GM12878 (cell line): Measurements from ENCODE around the gene KRTAP19-4. TPM values are rescaled to one million over a fixed set of nuclear protein-coding genes. Genes with fewer than 3 reads are reported as not detected.

Source experiments
- ATAC-seq: fragments of 200-7000 bp; cut with Tn5 transposase; 3 replicates; pipeline ENCODE4 v1.9.1; 2020; ENCODE audit warnings: mild to moderate bottlenecking, moderate library complexity
- BruUV-seq: library from RNA; stranded (reverse); fragments of 400-500 nt; replicated peaks from 2 replicates; lab custom pipeline; 2021; lab: Mats Ljungman, UMichigan
- CTCF ChIA-PET: fragments of 300-600 bp; sonication (Branson Sonifier 250); formaldehyde crosslinking; extraction: SDS; loops from one replicate; lab custom pipeline; 2021; ENCODE audit warnings: inconsistent platforms; lab: Yijun Ruan, JAX
- POLR2A ChIA-PET: fragments of 350-600 bp; formaldehyde crosslinking; extraction: SDS; loops from one replicate; lab custom pipeline; 2021; ENCODE audit warnings: inconsistent platforms; lab: Charles Lee
- RAD21 ChIA-PET: fragments of 300-600 bp; sonication (Branson Sonifier 250); formaldehyde crosslinking; loops from one replicate; lab custom pipeline; 2023; ENCODE audit warnings: antibody characterized with exemption; ENCODE audit not compliant: unreplicated experiment; lab: Charles Lee
- SMC1A ChIA-PET: fragments of 300-600 bp; sonication (Branson Sonifier 250); formaldehyde crosslinking; loops from one replicate; lab custom pipeline; 2023; ENCODE audit not compliant: unreplicated experiment, uncharacterized antibody; lab: Charles Lee
- DNase-seq: peaks from one replicate; pipeline ENCODE4 v3.0.0-alpha.2; 2011; ENCODE audit warnings: low read depth, low spot score
- FAIRE-seq: peaks from 3 replicates; lab custom pipeline; 2011; peaks lifted over from hg19 to GRCh38; lab: Jason Lieb, UNC
- H2AFZ ChIP-seq: 2 replicates; pipeline ENCODE4 v1.6.0; 2011; ENCODE audit warnings: low read depth, low read length, control low read depth; ENCODE audit not compliant: control insufficient read depth
- H3K27ac ChIP-seq: 2 replicates; pipeline ENCODE4 v1.5.1; 2011; ENCODE audit warnings: control low read depth; ENCODE audit not compliant: control insufficient read depth, insufficient read depth
- H3K27me3 ChIP-seq, 2 experiments: replicated peaks in 1 of 2; 2 replicates each; pipeline versions ENCODE4 v1.6.0 to v1.6.1; 2011; ENCODE audit warnings: low read length in 1 of 2; ENCODE audit not compliant: control insufficient read depth in 2 of 2, insufficient read depth in 2 of 2
- H3K36me3 ChIP-seq, 2 experiments: 2 replicates each; pipeline ENCODE4 v1.5.1; 2011; ENCODE audit warnings: low read length in 1 of 2; ENCODE audit not compliant: control insufficient read depth in 2 of 2, insufficient read depth in 2 of 2
- H3K4me1 ChIP-seq: 2 replicates; pipeline ENCODE4 v1.6.1; 2011; ENCODE audit warnings: mild to moderate bottlenecking, low read length, moderate library complexity, mixed read lengths; ENCODE audit not compliant: control insufficient read depth, insufficient read depth
- H3K4me2 ChIP-seq: 2 replicates; pipeline ENCODE4 v1.6.0; 2011; ENCODE audit warnings: control low read depth; ENCODE audit not compliant: control insufficient read depth, insufficient read depth
- H3K4me3 ChIP-seq: fragments of 200-600 bp; sonication (generic); 2 replicates; pipeline ENCODE4 v1.5.1; 2016
- H3K79me2 ChIP-seq: 2 replicates; pipeline ENCODE4 v1.6.0; 2011; ENCODE audit warnings: low read length; ENCODE audit not compliant: control insufficient read depth, insufficient read depth
- H3K9ac ChIP-seq: 2 replicates; pipeline ENCODE4 v1.8.0; 2011; ENCODE audit warnings: low read length, control low read depth, mixed read lengths; ENCODE audit not compliant: control insufficient read depth, insufficient read depth
- H3K9me3 ChIP-seq: replicated peaks from 3 replicates; pipeline ENCODE4 v1.5.1; 2011; ENCODE audit warnings: mild to moderate bottlenecking, low read length; ENCODE audit not compliant: control insufficient read depth, insufficient read depth
- H4K20me1 ChIP-seq: 2 replicates; pipeline ENCODE4 v1.6.0; 2011; ENCODE audit not compliant: control insufficient read depth, insufficient read depth
- POLR2AphosphoS5 ChIP-seq: IDR thresholded peaks from 2 replicates; pipeline ENCODE4 v1.6.1; 2011; ENCODE audit warnings: mild to moderate bottlenecking, low read length, inconsistent platforms
- ZNF207 ChIP-seq: fragments of 450-650 bp; IDR thresholded peaks from 2 replicates; pipeline ENCODE4 v1.6.1; 2014; ENCODE audit warnings: antibody characterized with exemption, mild to moderate bottlenecking, borderline replicate concordance
- WGBS: methylation state at CpG from one replicate; pipeline ENCODE4 v1.1.6; 2016; ENCODE audit warnings: low lambda C conversion rate; ENCODE audit not compliant: insufficient replicate concordance, insufficient coverage; ENCODE audit errors: missing lambda C conversion rate; 5-methylcytosine and 5-hydroxymethylcytosine counted together
- in situ Hi-C: fragments of 300-500 bp; cut with MboI; formaldehyde crosslinking; loops from 9 replicates; pipeline ENCODE4 v1.14.3; 2018; ENCODE audit warnings: mixed read lengths
- intact Hi-C: fragments of 100-400 bp; cut with micrococcal nuclease; formaldehyde crosslinking; loops from one replicate; pipeline ENCODE4 v1.14.2; 2022; ENCODE audit not compliant: unreplicated experiment
- polyA plus RNA-seq, 11 experiments: library from polyadenylated mRNA; depleted of rRNA in 4 of 11; unstranded in 6 of 11; stranded (reverse) in 5 of 11; fragments of >200 nt; fragmentation: Nextera tagmentation in 4 of 11; fragmentation: Illumina TruSeq in 1 of 11; extraction: Ambion mirVana in 4 of 11; extraction: Trizol in 1 of 11; gene quantifications; 1 replicate in 1 of 11; 2 replicates in 10 of 11; pipeline versions ENCODE4 v1.2.1 to v1.2.3, GENCODE V29; 2011 to 2016; ENCODE audit warnings: inconsistent platforms in 2 of 11, missing spikeins in 2 of 11, low read depth in 1 of 11
- total RNA-seq, 4 experiments: library from RNA; depleted of rRNA in 3 of 4; stranded (reverse); fragments of >200 nt in 3 of 4; fragmentation: Illumina TruSeq in 1 of 4; extraction: Trizol in 1 of 4; gene quantifications; 2 replicates each; pipeline versions ENCODE4 v1.2.1 to v1.2.3, GENCODE V29; 2013 to 2021
- TF ChIP-seq, protein P1 (sequence below): fragments of 450-650 bp; formaldehyde crosslinking; IDR thresholded peaks from 2 replicates; pipeline ENCODE4 v1.4.0; 2022; ENCODE audit warnings: mild to moderate bottlenecking, moderate library complexity
- TF ChIP-seq, protein P2 (sequence below): fragments of 450-650 bp; formaldehyde crosslinking; IDR thresholded peaks from 2 replicates; pipeline ENCODE4 v1.4.0; 2020; ENCODE audit warnings: mild to moderate bottlenecking, moderate library complexity
- TF ChIP-seq, protein P3 (sequence below): IDR thresholded peaks from 2 replicates; pipeline ENCODE4 v1.6.1; 2012; ENCODE audit warnings: improper control_type of control experiment, low read depth, low read length; ENCODE audit not compliant: insufficient replicate concordance
- TF ChIP-seq, protein P4 (sequence below): IDR thresholded peaks from 2 replicates; pipeline ENCODE4 v1.6.1; 2011; ENCODE audit warnings: borderline replicate concordance, low read depth, mild to moderate bottlenecking, moderate library complexity, mixed read lengths, low read length; ENCODE audit not compliant: insufficient read depth; ENCODE audit errors: extremely low read length

KRTAP19-4 gene
- total and polyA plus RNA-seq, 10 of the 15 experiments (the other 5 are each of a cell fraction or from before 2014, with no cell fraction given), result not detected

DNA sequence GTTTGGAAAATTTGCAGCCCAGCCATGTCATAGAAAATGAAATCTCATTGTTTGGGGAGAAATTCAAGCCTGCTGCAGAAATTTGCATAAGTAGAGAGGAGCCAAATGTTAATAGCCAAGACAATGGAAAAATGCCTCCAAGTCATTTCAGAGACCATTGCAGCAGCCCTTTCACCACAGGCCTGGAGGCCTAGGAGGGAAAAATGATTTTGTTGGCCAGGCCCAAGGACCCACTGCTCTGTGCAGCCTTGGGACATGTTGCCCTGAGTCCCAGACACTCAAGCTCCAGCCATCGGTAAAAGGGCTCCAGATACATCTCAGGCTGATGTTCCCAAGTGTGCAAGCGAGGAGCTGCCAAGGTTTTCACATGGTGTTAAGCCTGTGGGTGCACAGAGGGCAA, 10.8 kb downstream of the KRTAP19-4 start:
- ChIA-PET POLR2A (no interaction called here), RAD21 (no interaction called here), SMC1A (no interaction called here), CTCF (interaction anchor here (0.6 kb wide), 1 partner anchor 160 kb away, joined by 3 read pairs; no protein-coding TSS in a partner anchor)
- ATAC-seq (no peak), FAIRE-seq (no peak), DNase-seq (no peak)
- Histone ChIP-seq H4K20me1 (no peaks in the 10 kb centered on the region), H3K9me3 (no peaks in the 10 kb centered on the region; the same call in 2 of the 3 replicates), H3K4me3 (no peak overlapping the region), H3K36me3 (no peaks in the 10 kb centered on the region), H2AFZ (no peak overlapping the region), H3K27me3 (no peaks in the 10 kb centered on the region), H3K4me1 (no peaks in the 10 kb centered on the region), H3K79me2 (no peaks in the 10 kb centered on the region), H3K4me2 (no peak overlapping the region), H3K27ac (no peak overlapping the region), H3K9ac (no peak overlapping the region)
- in situ Hi-C loops, result no loop called here
- intact Hi-C loops, result no loop called here
- 0% methylated on average over 2 of the region's 2 CpGs for WGBS
- BruUV-seq, result no TSS peak
- TF ChIP-seq, protein P1, sequence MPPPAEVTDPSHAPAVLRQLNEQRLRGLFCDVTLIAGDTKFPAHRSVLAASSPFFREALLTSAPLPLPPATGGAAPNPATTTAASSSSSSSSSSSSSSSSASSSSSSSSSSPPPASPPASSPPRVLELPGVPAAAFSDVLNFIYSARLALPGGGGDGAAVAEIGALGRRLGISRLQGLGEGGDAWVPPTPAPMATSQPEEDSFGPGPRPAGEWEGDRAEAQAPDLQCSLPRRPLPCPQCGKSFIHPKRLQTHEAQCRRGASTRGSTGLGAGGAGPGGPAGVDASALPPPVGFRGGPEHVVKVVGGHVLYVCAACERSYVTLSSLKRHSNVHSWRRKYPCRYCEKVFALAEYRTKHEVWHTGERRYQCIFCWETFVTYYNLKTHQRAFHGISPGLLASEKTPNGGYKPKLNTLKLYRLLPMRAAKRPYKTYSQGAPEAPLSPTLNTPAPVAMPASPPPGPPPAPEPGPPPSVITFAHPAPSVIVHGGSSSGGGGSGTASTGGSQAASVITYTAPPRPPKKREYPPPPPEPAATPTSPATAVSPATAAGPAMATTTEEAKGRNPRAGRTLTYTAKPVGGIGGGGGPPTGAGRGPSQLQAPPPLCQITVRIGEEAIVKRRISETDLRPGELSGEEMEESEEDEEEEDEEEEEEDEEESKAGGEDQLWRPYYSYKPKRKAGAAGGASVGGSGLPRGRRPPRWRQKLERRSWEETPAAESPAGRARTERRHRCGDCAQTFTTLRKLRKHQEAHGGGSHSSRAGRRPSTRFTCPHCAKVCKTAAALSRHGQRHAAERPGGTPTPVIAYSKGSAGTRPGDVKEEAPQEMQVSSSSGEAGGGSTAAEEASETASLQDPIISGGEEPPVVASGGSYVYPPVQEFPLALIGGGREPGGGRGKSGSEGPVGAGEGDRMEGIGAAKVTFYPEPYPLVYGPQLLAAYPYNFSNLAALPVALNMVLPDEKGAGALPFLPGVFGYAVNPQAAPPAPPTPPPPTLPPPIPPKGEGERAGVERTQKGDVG (CRISPR knock-in tag), result no peak
- TF ChIP-seq POLR2AphosphoS5 (no peak), ZNF207 (no peak)
- TF ChIP-seq, protein P2, sequence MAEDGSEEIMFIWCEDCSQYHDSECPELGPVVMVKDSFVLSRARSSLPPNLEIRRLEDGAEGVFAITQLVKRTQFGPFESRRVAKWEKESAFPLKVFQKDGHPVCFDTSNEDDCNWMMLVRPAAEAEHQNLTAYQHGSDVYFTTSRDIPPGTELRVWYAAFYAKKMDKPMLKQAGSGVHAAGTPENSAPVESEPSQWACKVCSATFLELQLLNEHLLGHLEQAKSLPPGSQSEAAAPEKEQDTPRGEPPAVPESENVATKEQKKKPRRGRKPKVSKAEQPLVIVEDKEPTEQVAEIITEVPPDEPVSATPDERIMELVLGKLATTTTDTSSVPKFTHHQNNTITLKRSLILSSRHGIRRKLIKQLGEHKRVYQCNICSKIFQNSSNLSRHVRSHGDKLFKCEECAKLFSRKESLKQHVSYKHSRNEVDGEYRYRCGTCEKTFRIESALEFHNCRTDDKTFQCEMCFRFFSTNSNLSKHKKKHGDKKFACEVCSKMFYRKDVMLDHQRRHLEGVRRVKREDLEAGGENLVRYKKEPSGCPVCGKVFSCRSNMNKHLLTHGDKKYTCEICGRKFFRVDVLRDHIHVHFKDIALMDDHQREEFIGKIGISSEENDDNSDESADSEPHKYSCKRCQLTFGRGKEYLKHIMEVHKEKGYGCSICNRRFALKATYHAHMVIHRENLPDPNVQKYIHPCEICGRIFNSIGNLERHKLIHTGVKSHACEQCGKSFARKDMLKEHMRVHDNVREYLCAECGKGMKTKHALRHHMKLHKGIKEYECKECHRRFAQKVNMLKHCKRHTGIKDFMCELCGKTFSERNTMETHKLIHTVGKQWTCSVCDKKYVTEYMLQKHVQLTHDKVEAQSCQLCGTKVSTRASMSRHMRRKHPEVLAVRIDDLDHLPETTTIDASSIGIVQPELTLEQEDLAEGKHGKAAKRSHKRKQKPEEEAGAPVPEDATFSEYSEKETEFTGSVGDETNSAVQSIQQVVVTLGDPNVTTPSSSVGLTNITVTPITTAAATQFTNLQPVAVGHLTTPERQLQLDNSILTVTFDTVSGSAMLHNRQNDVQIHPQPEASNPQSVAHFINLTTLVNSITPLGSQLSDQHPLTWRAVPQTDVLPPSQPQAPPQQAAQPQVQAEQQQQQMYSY (CRISPR knock-in tag), result no peak
- TF ChIP-seq, protein P3, sequence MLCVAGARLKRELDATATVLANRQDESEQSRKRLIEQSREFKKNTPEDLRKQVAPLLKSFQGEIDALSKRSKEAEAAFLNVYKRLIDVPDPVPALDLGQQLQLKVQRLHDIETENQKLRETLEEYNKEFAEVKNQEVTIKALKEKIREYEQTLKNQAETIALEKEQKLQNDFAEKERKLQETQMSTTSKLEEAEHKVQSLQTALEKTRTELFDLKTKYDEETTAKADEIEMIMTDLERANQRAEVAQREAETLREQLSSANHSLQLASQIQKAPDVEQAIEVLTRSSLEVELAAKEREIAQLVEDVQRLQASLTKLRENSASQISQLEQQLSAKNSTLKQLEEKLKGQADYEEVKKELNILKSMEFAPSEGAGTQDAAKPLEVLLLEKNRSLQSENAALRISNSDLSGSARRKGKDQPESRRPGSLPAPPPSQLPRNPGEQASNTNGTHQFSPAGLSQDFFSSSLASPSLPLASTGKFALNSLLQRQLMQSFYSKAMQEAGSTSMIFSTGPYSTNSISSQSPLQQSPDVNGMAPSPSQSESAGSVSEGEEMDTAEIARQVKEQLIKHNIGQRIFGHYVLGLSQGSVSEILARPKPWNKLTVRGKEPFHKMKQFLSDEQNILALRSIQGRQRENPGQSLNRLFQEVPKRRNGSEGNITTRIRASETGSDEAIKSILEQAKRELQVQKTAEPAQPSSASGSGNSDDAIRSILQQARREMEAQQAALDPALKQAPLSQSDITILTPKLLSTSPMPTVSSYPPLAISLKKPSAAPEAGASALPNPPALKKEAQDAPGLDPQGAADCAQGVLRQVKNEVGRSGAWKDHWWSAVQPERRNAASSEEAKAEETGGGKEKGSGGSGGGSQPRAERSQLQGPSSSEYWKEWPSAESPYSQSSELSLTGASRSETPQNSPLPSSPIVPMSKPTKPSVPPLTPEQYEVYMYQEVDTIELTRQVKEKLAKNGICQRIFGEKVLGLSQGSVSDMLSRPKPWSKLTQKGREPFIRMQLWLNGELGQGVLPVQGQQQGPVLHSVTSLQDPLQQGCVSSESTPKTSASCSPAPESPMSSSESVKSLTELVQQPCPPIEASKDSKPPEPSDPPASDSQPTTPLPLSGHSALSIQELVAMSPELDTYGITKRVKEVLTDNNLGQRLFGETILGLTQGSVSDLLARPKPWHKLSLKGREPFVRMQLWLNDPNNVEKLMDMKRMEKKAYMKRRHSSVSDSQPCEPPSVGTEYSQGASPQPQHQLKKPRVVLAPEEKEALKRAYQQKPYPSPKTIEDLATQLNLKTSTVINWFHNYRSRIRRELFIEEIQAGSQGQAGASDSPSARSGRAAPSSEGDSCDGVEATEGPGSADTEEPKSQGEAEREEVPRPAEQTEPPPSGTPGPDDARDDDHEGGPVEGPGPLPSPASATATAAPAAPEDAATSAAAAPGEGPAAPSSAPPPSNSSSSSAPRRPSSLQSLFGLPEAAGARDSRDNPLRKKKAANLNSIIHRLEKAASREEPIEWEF, result no peak
- TF ChIP-seq, protein P4, sequence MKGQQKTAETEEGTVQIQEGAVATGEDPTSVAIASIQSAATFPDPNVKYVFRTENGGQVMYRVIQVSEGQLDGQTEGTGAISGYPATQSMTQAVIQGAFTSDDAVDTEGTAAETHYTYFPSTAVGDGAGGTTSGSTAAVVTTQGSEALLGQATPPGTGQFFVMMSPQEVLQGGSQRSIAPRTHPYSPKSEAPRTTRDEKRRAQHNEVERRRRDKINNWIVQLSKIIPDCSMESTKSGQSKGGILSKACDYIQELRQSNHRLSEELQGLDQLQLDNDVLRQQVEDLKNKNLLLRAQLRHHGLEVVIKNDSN, result no peak
